Non-pigmented ciliary epithelial cell (primary cell): Measurements from ENCODE around the gene ACKR3.

Source experiments
- DNase-seq: peaks from one replicate; pipeline ENCODE4 v3.0.0-alpha.2; 2010; ENCODE audit warnings: low read depth

The ACKR3 gene

DNA sequence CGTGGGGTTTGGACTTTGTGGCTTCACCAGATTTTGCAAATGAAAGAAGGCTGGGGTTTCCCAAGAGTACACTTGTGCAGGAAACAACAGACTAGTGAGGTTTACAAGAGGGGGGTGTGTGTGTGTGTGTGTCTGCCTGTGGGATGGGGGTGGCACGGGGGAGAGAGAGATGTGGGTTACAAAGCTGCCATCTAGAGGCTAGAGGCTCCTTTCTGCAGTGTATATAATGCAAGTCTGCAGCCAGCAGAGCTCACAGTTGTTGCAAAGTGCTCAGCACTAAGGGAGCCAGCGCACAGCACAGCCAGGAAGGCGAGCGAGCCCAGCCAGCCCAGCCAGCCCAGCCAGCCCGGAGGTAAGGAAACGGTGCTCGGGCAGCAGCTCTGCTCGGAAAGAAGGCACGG is at the start of gene ACKR3:
ACKR3 (plus strand) TSS at position 253 of the 401 bp plus-strand sequence. CDS start 10,641 bp downstream, outside the sequence.
- peak; percentile 70 for DNase-seq

DNA sequence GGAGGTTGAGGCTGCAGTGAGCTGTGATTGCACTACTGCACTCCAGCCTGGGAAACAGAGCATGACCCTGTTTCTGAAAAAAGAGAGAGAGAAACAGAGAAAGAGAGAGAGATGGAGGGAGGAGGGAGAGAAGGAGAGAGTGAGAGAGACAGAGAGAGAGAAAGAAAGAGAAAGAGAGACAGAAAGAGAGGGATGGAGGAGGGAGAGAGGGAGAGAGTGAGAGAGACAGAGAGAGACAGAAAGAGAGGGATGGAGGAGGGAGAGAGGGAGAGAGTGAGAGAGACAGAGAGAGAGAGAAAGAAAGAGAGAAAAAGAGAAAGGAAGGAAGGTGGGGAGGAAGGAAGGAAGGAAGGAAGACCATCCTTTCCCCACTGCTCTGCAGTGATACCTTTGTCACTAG is 48.1 kb upstream of the ACKR3 start:
- no peak for DNase-seq

DNA sequence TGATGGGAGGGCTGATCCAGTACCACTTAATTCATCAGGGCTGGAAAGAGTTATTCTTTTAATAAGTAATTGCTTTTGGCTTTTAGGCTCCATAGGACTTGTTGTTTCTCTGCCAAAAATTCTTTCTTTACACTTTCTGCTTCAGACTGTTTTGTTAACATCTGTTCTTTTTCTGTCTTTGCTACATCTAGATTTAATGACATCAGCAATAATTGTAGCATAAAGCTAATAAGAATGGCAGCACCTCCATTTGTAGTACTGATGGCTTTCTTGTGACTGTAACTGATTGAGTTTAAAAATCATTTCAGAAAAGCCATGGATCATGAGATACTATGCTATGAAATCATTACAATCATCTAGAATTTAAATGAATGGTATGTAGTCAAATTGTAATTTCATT is 46.4 kb upstream of the ACKR3 start:
- DNase-seq, result no peak

DNA sequence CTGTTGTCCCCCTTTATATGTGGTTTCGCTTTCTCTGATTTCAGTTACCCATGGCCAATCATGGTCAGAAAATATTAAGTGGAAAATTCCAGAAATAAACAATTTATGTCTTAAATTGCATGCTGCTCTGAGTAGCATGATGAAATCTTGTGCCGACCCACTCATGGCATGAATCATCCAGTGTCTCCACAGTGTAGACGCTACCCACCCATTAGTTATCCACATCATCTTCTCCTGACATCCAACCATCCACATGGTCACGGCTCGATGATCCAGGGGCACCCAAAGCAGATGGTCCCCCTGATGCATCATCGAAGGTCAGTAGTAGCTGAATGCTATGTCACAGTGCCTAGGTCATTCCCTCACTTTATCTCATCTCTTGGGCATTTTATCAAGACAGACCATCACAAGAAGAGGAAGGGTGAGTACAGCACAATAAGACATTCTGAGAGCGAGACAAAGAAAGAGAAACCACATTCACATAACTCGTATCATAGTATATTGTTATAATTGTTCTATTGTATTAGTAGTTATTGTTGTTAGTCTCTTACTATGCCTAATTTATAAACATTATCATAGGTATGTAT is 44.1 kb upstream of the ACKR3 start:
- no peak for DNase-seq

DNA sequence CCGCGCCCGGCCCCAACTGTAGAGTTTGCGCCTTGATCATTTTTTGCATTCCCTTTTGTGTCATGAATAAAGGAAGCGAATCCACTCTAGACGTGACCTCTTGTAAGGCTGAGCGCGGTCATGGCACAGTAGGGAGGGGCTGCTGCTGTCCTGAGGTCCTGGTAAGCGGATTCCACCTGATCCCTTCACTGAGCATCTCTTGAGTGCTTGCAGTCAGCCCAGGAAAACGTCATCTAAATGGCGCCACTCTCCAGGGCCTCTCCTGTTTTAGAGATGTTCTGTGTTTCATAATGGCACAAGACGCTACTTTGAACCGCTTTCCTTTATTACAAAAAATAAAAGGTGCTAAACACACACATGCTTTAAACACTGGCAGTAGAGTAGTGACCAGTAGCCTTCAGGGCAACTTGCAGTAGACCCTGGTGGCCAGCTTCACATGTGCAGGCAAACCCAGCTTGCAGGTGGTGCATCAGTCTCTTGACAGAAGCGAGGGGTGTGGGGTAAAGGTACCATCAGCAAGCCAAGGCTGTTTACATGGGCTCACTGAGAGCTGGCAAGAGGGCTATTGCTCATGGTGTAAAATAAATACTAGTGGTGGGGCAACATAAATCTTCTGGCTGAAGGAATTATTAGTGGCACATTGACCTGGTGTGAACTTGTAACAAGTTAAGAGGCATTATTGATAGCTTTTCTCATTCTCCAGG is 43.0 kb upstream of the ACKR3 start:
- DNase-seq, result no peak

- DNase-seq, result no peak
Measured at GRCh38 chr2:236527159-236527630, 42.4 kb upstream of the ACKR3 start.

DNA sequence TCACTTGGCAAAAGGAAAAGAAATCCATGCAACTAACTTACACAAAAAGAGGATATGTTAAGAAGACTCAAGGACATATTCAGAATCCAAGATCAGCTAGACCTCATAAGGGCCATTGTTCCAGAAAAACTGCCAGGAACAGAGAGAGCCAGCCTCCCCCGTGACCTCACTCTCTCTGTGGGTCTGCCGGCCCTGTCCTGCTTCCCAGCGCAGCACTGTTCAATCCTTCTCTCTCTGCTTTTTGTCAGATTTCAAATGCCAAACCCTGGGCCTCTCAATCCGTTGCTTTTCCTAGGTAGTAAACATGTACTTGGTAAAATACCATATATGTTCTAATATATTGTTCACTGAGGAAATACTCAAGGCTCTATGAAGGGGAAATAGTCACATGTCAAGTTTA is 40.0 kb upstream of the ACKR3 start:
- no peak for DNase-seq

- no peak for DNase-seq
Measured at GRCh38 chr2:236530512-236530911, 39.1 kb upstream of the ACKR3 start.

DNA sequence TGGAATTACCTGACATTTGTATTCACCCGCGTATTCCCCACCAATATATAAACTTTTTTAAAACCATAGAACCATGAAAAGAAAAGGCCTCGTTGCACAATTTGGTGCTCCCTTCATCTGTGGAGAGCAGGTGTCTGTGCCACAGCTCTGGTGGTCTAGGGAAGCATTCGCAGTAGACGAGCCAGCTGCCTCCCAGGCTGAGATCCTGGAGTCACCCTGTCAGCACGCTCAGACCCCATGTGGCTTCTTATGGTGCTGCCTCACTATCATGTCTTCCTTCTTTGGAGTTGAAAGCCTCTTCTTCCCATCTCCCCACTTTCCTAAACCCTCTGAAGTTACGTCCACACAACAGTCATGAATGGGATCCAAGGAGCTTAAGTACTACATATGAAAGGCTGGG is 38.4 kb upstream of the ACKR3 start:
- DNase-seq, result no peak

DNA sequence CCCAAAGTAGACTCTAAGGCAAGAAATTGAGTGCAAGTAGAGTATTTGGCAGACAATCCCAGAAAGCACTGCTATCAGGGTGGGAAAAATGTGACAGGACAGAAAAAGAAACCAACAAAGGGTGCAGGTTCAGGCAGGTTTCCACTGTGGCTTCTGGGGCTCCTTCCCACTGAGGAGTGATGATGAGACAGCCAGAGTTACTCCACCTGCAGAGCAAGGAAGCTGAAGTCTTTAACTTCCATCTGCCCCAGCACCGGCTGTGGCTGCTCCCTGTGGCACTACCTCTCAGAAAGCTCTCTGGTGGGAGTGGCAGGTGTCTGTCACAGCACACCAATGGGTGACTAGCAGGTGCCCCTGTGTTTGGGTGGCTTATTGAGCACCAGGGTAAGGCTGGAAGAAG is 37.6 kb upstream of the ACKR3 start:
- no peak for DNase-seq

DNA sequence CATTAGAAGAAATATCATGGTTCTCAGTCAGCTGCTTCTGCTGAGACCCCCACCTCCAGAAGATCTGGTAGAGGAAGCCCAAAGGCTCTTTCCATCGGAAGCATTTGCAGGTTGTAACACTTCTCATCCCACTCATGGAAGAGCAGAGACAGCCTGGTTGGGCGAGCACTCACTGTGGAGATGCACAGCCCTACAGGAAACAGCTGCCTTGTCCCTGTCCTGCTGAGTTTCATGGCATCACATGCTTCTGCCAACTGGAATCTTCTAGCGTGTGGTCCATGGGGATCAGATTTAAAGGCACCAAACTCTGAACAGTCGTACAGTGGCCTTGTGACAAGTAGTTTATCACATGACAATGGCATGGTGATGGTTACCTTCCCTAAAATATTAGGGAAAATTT is 36.3 kb upstream of the ACKR3 start:
- DNase-seq, result no peak

DNA sequence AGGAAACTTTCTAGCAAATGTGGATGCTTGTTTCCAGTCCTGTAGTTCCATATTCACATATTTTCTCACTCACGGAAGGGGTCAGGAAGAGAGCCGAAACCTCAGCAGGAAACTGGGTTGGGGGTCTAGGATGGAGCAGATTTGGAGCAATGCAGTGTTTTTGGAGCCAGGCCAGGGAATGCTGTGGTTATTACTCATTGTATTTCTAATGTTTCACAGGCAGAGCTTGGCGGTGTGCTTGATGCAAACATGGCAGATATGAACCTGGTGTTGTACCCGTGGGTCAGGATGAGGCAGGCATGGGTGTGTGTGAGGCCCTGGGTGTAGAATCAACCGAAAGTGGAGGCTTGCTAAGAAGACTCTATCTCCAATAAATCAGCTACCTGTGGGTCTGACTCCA is 34.6 kb upstream of the ACKR3 start:
- DNase-seq, result peak; percentile 84

- DNase-seq, result no peak
Measured at GRCh38 chr2:236536727-236537398, 32.8 kb upstream of the ACKR3 start.

DNA sequence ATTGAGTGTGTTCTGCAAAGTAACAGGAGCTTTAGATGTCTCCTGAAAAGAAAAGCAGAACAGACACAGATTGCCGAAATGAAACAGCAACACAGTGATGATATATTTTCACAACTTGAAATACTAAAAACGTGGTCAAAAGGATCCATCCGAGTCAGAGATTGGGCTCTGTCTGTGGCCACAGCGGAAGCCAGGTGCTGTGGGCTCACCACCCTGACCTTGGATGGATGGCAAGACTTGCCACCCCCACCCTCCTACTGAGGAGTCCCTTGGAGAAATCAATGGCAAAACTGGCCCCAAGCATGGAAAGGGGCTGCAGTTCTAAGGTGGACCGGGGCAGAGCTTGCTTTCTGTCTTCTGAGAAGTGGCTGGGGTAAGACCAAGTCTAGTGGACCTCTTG is 31.4 kb upstream of the ACKR3 start:
- no peak for DNase-seq

DNA sequence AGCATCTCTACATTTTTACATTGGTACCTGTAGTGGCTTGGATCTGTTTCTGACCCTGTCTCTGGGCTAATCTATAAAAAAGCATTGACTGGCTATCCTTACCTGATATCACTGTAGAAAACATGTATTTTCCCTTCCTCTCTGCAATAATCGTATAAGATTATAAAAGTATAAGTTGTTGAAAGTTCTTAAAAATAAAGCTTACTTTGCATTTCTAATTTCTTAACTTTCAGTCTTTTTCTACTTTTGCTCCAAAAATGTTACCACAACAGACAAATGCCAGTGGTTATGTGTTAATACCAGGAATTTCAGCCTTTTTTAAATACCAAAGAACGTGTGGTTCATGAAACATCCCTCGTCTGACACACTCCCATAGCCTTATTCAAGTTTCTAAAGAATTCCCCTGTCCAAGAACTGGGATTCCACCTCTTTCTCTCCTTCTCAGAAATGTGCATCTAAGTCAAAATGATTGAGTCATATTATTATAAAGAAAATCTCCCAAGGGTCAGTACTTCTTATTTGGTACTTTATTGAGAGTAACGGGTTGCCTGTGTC is 28.5 kb upstream of the ACKR3 start:
- DNase-seq, result peak; percentile 19

DNA sequence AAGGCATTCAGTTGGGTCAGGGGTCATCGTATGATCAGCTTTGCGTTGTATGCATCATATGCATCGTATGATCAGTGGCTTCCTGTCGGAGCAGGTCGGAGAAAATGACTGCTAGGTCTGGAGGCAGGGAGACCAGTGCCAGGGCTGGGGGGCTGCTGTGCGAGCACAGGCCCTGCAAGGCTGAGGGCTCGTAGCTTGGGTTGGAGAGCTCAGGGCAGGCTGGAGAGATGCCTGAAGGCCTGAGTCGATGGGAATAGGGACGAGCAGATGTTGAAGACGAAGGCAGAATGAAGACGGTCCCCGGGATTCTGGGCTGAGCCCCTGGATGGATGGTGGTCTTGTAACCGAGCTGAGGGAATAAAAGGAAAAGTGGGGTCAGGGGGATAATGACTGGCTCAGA is 25.3 kb upstream of the ACKR3 start:
- no peak for DNase-seq

DNA sequence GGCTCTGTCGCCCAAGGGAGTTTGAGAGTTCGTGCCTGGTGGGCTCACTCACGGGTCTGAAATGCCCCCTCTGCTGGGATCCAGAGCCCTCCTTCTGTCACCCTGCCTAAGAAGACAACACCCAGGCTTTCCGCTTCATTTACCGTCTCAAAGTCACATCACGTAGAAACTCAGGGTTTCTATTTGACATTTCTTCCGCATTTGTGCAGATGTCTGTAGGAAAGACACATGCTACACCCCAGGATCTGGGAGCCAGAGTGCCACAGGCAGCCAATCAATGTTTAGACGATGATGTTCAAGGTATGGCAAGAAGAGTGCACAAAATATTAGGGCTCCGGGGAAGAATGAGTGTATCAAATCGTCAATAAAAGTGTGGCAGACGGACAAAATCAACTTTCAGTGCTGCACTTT is 24.4 kb upstream of the ACKR3 start:
- DNase-seq, result no peak

GRCh38 chr2:236545814-236546480 is 23.7 kb upstream of the ACKR3 start:
- DNase-seq, result no peak

- DNase-seq, result no peak
Measured at GRCh38 chr2:236546561-236547002, 23.0 kb upstream of the ACKR3 start.

- DNase-seq, result no peak
Measured at GRCh38 chr2:236547725-236548124, 21.9 kb upstream of the ACKR3 start.

DNA sequence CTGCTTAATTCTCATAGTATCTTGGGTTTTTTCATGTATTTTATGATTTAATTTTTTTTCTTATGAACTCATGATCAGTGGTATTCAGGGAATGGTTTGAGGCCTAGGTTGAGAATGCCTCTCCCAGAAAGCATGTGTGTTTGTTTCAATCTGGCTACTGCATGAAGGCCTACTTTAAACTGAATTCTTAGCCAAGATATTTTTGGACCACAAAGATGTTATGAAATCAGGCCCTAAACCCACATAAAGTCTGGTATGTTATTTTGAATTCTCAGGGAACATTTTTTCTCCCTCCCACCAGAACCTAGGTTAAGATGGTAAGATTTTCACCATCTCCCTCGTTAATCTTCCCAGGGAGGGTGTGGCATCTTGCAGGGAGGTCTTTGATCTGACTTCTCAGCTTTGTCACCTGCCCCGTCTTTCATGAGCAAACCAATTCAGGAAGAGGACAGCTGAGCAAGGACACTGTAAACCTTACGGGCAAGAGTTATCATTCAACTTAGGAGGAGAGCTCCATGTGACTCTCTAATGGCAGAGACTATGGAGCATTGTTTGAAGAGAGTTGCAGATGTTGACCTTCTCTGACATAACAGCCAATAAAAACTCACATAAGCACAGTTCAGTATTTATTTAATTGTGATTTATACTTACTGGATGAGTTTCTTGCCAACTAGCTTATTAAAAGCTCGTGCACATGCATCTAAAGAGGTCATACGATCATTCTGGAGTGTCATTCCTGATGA is 21.3 kb upstream of the ACKR3 start:
- peak; percentile 47 for DNase-seq

DNA sequence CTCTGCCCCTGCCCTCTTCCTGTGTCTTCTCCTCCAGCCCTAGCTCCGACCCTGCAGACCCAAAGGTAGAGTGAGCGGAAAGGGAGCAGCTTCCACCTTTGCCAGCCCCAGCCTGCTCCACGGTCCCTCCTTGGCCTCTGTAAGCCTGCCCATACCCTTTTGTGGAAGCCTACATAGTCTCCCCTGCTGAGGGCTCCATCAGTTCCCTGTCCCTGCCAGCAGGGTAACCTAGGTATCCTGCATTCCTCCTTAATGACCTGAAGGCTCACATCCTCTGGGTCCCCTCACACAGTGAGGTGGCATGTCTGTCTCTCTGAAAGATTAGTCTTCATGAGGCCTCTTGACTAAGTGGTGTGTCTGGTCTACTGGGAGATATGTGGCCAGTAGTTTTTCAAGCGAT is 20.5 kb upstream of the ACKR3 start:
- DNase-seq, result no peak
